Osteoblast (primary cell): Measurements from ENCODE around the gene MPV17L2. TPM values are rescaled to one million over a fixed set of nuclear protein-coding genes. Genes with fewer than 3 reads are reported as not detected.

Source experiments
- DNase-seq: peaks from one replicate; pipeline ENCODE4 v3.0.0; 2011; ENCODE audit warnings: low spot score, mixed read lengths; ENCODE audit not compliant: insufficient read length; ENCODE audit errors: missing footprints
- H2AFZ ChIP-seq: 2 replicates; pipeline ENCODE4 v1.6.0; 2011; ENCODE audit warnings: mild to moderate bottlenecking, low read length
- H3K27ac ChIP-seq: 2 replicates; pipeline ENCODE4 v1.5.1; 2011; ENCODE audit warnings: mild to moderate bottlenecking, low read depth, low read length, moderate library complexity
- H3K27me3 ChIP-seq: 2 replicates; pipeline ENCODE4 v1.6.0; 2012; ENCODE audit warnings: mild to moderate bottlenecking, control low read depth, inconsistent platforms, low read length, moderate library complexity; ENCODE audit not compliant: insufficient read depth
- H3K36me3 ChIP-seq: 2 replicates; pipeline ENCODE4 v1.5.1; 2011; ENCODE audit warnings: mild to moderate bottlenecking, low read length, control low read depth, moderate library complexity; ENCODE audit not compliant: insufficient read depth
- H3K4me1 ChIP-seq: 2 replicates; pipeline ENCODE4 v1.5.1; 2011; ENCODE audit warnings: mild to moderate bottlenecking, low read length, control low read depth, moderate library complexity; ENCODE audit not compliant: insufficient read depth
- H3K4me2 ChIP-seq: 2 replicates; pipeline ENCODE4 v1.6.0; 2011; ENCODE audit warnings: mild to moderate bottlenecking, low read length; ENCODE audit not compliant: insufficient read depth
- H3K4me3 ChIP-seq: fragments of 200-600 bp; sonication (generic); 3 replicates; pipeline ENCODE4 v1.5.1; 2012; ENCODE audit warnings: mild to moderate bottlenecking, low read length, inconsistent platforms; ENCODE audit not compliant: insufficient read depth
- H3K79me2 ChIP-seq: 2 replicates; pipeline ENCODE4 v1.6.0; 2012; ENCODE audit warnings: mild to moderate bottlenecking, low read length, control low read depth, inconsistent platforms; ENCODE audit not compliant: insufficient read depth
- H3K9me3 ChIP-seq: 2 replicates; pipeline ENCODE4 v1.5.1; 2011; ENCODE audit warnings: low read depth, low read length, control low read depth
- H4K20me1 ChIP-seq: 2 replicates; pipeline ENCODE4 v1.6.0; 2012; ENCODE audit warnings: mild to moderate bottlenecking, low read length, control low read depth; ENCODE audit not compliant: insufficient read depth
- total RNA-seq: library from RNA; depleted of rRNA; stranded (reverse); fragments of >200 nt; gene quantifications from 2 replicates; pipeline ENCODE4 v1.2.3, GENCODE V29; 2012
- TF ChIP-seq, protein P1 (sequence below): IDR thresholded peaks from 2 replicates; pipeline ENCODE4 v1.5.1; 2011; ENCODE audit warnings: mild to moderate bottlenecking, low read depth, low read length, moderate library complexity; ENCODE audit errors: extremely low read depth

Gene MPV17L2
- total RNA-seq, 1 donor, result 8.3 TPM

DNA sequence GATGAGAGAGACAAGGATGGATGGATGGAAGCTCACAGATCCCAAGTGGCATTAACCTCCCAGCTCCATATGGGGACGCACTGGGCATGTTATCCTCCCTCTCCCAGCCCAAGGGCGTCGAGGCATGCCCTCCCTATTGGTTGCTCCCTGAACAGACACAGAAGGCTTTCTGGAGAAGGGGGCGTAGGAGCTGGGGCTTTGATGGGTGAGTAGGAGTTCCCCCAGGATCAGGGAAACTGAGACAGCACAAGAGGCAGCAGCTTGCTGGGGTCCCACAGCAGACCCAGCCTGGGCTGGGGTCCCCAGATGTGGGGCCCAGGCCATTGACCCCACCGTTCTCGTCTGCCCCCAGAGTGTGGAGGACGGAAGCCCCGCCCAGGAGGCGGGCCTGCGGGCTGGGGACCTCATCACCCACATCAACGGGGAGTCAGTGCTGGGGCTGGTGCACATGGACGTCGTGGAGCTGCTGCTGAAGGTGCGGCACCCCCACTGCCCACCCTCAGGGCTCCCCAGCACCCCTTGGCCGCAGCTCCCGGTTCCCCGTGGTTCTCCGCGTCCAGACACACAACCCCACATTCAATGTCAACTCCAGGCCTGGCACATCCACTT lies 47.5 kb upstream of the MPV17L2 start:
- TF ChIP-seq, protein P1, sequence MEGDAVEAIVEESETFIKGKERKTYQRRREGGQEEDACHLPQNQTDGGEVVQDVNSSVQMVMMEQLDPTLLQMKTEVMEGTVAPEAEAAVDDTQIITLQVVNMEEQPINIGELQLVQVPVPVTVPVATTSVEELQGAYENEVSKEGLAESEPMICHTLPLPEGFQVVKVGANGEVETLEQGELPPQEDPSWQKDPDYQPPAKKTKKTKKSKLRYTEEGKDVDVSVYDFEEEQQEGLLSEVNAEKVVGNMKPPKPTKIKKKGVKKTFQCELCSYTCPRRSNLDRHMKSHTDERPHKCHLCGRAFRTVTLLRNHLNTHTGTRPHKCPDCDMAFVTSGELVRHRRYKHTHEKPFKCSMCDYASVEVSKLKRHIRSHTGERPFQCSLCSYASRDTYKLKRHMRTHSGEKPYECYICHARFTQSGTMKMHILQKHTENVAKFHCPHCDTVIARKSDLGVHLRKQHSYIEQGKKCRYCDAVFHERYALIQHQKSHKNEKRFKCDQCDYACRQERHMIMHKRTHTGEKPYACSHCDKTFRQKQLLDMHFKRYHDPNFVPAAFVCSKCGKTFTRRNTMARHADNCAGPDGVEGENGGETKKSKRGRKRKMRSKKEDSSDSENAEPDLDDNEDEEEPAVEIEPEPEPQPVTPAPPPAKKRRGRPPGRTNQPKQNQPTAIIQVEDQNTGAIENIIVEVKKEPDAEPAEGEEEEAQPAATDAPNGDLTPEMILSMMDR, result no peak

DNA sequence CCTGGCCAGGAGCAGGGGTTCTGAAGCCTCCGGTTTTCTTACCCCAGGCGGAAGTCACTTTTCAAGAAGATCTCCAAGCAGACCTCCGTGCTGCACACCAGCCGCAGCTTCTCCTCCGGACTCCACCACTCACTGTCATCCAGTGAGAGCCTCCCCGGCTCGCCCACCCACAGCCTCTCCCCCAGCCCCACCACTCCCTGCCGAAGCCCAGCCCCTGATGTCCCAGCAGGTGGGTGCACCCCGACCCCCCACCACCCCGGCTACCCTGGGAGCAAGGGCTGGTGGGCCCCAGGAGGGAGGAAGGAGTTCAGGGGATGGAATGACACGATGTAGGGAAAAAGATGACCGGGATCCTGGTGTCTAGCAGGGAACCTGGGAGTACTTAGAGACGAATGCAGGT lies 45.6 kb upstream of the MPV17L2 start:
- TF ChIP-seq, protein P1, result no peak
- Histone ChIP-seq H3K9me3 (no peaks in the 10 kb centered on the region), H3K4me2 (no peak overlapping the region), H3K79me2 (no peaks in the 10 kb centered on the region), H2AFZ (no peak overlapping the region), H3K4me3 (no peak overlapping the region), H3K4me1 (peaks cover 8% of the 10 kb centered on the region), H3K36me3 (peaks cover 32% of the 10 kb centered on the region), H4K20me1 (no peaks in the 10 kb centered on the region), H3K27me3 (no peaks in the 10 kb centered on the region), H3K27ac (no peak overlapping the region)
- DNase-seq, result no peak

More for the DNA sequence above, 47.5 kb upstream of the MPV17L2 start:
- no peaks in the 10 kb centered on the region for H3K79me2 ChIP-seq
- DNase-seq, result no peak
- H3K4me3 ChIP-seq, result no peak overlapping the region
- no peaks in the 10 kb centered on the region for H3K4me1 ChIP-seq
- H3K9me3 ChIP-seq, result no peaks in the 10 kb centered on the region
- no peaks in the 10 kb centered on the region for H4K20me1 ChIP-seq
- H2AFZ ChIP-seq, result no peak overlapping the region
- H3K36me3 ChIP-seq, result peaks cover 39% of the 10 kb centered on the region
- H3K4me2 ChIP-seq, result no peak overlapping the region
- H3K27me3 ChIP-seq, result no peaks in the 10 kb centered on the region
- H3K27ac ChIP-seq, result no peak overlapping the region

DNA sequence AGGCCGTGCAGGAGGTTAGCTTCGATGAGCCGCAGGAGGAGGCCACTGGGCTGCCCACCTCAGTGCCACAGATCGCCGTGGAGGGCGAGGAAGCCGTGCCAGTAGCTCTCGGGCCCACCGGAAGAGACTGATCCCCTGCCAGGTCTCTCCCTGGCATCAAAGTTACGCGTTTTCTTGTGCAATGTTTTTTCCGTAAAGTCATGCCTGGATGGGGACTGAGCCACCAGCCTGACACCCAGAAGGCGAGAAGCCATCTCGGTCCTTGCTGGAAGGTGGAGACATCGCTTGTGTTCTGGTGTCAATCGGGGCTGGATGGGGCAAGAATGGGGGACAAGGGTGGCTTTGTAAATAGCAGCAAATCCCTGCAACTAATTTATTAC lies 43.4 kb upstream of the MPV17L2 start:
- no peaks in the 10 kb centered on the region for H3K9me3 ChIP-seq
- peaks cover 18% of the 10 kb centered on the region for H3K36me3 ChIP-seq
- H2AFZ ChIP-seq, result no peak overlapping the region
- TF ChIP-seq, protein P1, result no peak
- H3K4me3 ChIP-seq, result no peak overlapping the region
- no peaks in the 10 kb centered on the region for H3K27me3 ChIP-seq
- no peak overlapping the region for H3K27ac ChIP-seq
- peaks cover 14% of the 10 kb centered on the region for H3K79me2 ChIP-seq
- peaks cover 8% of the 10 kb centered on the region for H4K20me1 ChIP-seq
- DNase-seq, result no peak
- peaks cover 18% of the 10 kb centered on the region for H3K4me1 ChIP-seq
- H3K4me2 ChIP-seq, result no peak overlapping the region

DNA sequence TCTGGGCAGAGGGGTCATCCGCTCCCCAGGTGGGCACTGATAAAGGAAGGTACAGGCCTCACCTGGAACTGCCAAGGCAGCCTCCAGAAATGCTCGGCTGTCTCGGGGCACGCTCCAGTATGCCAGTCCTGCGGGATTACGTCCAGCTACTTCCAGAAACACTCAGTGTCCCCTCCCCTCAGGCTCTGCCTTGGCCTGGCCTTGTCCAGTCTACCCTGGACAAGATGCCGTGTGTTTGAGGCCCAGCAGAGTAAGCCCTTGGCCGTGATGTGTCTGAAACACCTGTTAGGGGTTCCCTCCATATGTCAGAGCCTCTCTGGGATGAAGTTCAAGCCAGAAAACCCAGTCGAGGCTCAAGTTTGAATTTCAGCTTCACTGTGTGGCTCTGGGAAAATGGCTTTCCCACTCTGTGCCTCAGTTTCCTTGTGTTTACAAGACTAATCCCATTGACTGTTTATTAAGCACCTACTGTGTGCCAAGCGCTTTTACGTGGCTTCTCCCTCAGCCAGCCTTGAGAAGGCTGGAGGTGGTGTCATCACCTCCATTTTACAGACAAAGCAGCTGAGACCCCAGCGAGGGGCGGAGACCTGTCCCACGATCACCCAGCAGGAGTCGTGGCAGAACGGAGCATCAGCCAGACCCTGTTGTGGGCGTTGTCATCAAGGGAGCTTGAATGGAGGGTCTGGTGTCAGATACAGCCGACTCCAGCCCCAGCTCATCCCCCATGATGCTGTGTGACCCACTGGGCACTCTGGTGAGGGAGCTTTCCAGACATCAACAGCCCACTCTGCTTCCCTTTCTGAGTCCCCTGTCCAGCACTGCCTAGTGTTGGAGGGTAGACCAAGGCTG lies 42.0 kb upstream of the MPV17L2 start:
- peaks cover 21% of the 10 kb centered on the region for H3K79me2 ChIP-seq
- no peak overlapping the region for H2AFZ ChIP-seq
- H3K36me3 ChIP-seq, result peaks cover 8% of the 10 kb centered on the region
- H3K4me3 ChIP-seq, result no peak overlapping the region
- H3K4me2 ChIP-seq, result peak overlapping the region; percentile 79
- TF ChIP-seq, protein P1, result no peak
- DNase-seq, result no peak
- H3K4me1 ChIP-seq, result peaks cover 18% of the 10 kb centered on the region
- peaks cover 12% of the 10 kb centered on the region for H4K20me1 ChIP-seq
- H3K27me3 ChIP-seq, result no peaks in the 10 kb centered on the region
- no peak overlapping the region for H3K27ac ChIP-seq
- H3K9me3 ChIP-seq, result no peaks in the 10 kb centered on the region
